Skeletal muscle tissue (tissue), 4 donors: Measurements from ENCODE around the gene EVC. TPM values are rescaled to one million over a fixed set of nuclear protein-coding genes. Genes with fewer than 3 reads are reported as not detected.

Source experiments
- H3K27ac ChIP-seq: one replicate; pipeline ENCODE4 v1.7.0; 2013; ENCODE audit warnings: mild to moderate bottlenecking, low read depth, low read length, inconsistent platforms
- H3K27me3 ChIP-seq, 3 donors: one replicate each; pipeline ENCODE4 v1.7.0; 2013; ENCODE audit warnings: low read length in 3 of 3; ENCODE audit not compliant: control insufficient read depth in 3 of 3, insufficient read depth in 3 of 3
- H3K36me3 ChIP-seq, 3 donors: one replicate each; pipeline ENCODE4 v1.7.0; 2013; ENCODE audit warnings: low read length in 3 of 3; ENCODE audit not compliant: control insufficient read depth in 3 of 3, insufficient read depth in 3 of 3
- H3K4me1 ChIP-seq, 3 donors: one replicate each; pipeline ENCODE4 v1.7.0; 2013; ENCODE audit warnings: low read length in 3 of 3, mild to moderate bottlenecking in 3 of 3; ENCODE audit not compliant: control insufficient read depth in 3 of 3, insufficient read depth in 3 of 3
- H3K4me3 ChIP-seq, 3 donors: one replicate each; pipeline ENCODE4 v1.7.0; 2013; ENCODE audit warnings: low read length in 3 of 3
- H3K9ac ChIP-seq, 3 donors: one replicate each; pipeline ENCODE4 v1.7.0; 2013; ENCODE audit warnings: low read length in 3 of 3, mild to moderate bottlenecking in 3 of 3, moderate library complexity in 2 of 3, low read depth in 1 of 3
- H3K9me3 ChIP-seq, 3 donors: one replicate each; pipeline ENCODE4 v1.7.0; 2013; ENCODE audit warnings: low read length in 3 of 3; ENCODE audit not compliant: control insufficient read depth in 3 of 3
- total RNA-seq: library from RNA; depleted of rRNA; stranded (reverse); fragments of >200 nt; gene quantifications from one replicate; pipeline ENCODE4 v1.2.3, GENCODE V29; 2014
- donor health status: Osteomylitis.

Gene EVC
- total RNA-seq, 1 donor from 2014 or later = 19.8 TPM

DNA sequence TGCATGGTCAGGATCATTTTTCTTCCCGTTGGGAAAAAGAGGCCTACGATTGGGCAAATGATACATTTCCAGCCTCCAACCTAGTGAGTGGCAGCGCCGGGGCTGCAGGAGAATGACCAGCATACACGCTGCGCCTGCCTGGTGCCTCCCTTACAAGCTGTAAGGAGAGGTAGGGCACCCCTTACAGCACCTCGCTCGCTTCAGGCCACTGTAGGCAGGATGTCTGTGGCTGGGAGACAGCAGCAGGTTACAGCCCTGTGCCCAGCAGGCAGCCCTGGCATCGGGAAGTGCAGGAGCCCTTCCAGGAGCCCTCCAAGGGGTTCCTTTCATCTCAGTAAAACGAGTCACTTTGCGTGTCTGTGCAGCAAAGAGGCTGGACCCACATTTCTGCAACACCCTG, 88.4 kb downstream of the EVC start:
- H3K4me1 ChIP-seq = no peaks in the 10 kb centered on the region
- H3K36me3 ChIP-seq = peaks cover 0 to 22% (median 2%) of the 10 kb centered on the region in 3 donors
- no peak overlapping the region for H3K4me3 ChIP-seq
- H3K27me3 ChIP-seq = no peaks in the 10 kb centered on the region
- H3K9ac ChIP-seq = no peak overlapping the region
- no peaks in the 10 kb centered on the region for H3K9me3 ChIP-seq
- no peak overlapping the region for H3K27ac ChIP-seq

DNA sequence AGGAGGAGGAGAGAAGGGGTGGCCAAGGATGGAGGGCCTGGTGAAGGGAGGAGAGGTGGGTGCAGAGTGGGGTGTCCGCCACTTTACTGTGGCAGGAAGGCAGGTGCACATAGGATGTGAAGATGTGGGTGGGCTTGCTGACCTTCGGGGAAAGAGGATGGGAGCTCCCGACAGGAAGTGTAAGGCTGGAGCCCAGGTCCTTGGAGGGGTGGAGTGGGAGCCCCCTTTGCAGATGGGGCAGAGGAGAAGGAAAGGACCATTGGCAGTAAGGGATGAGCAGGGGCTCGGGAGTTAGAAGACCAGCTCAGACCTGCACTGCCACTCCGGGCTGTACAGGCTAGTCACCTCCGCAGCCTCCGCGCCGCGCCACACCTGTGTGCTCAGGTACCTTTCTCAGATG, 89.5 kb downstream of the EVC start:
- Histone ChIP-seq H3K4me3 (no peak overlapping the region), H3K9ac (no peak overlapping the region), H3K4me1 (no peaks in the 10 kb centered on the region), H3K36me3 (peaks cover 0 to 24% (median 2%) of the 10 kb centered on the region in 3 donors), H3K9me3 (no peaks in the 10 kb centered on the region), H3K27ac (no peak overlapping the region), H3K27me3 (no peaks in the 10 kb centered on the region)

DNA sequence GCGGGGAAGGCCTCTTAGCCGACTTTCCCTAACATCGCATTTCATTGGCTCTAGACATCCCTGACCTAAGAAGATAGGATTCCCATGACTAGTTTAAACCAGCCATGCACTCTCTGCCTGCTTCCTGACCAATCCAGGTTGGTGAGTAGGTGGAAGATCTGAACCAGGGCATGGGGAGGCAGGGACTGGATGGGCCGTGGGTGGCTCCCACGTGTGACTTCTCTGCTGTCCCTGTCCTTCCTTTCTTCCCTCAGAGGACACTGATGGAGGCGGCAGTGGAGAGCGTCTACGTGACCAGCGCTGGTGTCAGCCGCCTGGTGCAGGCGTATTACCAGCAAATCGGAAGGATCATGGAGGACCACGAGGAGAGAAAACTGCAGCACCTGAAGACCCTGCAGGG, 90.7 kb downstream of the EVC start:
- no peaks in the 10 kb centered on the region for H3K9me3 ChIP-seq
- H3K27ac ChIP-seq = no peak overlapping the region
- H3K9ac ChIP-seq = no peak overlapping the region
- H3K4me1 ChIP-seq = no peaks in the 10 kb centered on the region
- no peak overlapping the region for H3K4me3 ChIP-seq
- peaks cover 0 to 22% (median 2%) of the 10 kb centered on the region in 3 donors for H3K36me3 ChIP-seq
- H3K27me3 ChIP-seq = no peaks in the 10 kb centered on the region

DNA sequence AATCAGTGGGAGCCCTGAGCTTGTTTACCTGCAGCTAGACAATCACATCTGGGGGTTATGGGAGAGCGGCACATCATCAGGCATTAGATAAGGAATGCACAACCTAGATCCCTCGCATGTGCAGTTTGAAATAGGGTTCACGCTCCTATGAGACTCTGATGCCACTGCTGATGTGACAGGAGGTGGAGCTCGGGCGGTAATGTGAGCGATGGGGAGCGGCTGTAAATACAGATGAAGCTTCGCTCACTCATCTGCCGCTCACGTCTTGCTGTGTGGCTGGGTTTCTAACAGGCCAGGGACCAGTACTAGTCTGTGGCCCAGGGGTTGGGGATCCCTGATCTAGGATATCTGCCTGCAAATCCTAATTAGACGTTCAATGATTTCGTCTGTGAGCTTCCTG, 91.6 kb downstream of the EVC start:
- H3K27ac ChIP-seq = no peak overlapping the region
- H3K9ac ChIP-seq = no peak overlapping the region
- peaks cover 0 to 15% (median 2%) of the 10 kb centered on the region in 3 donors for H3K36me3 ChIP-seq
- H3K4me3 ChIP-seq = no peak overlapping the region
- H3K27me3 ChIP-seq = no peaks in the 10 kb centered on the region
- no peaks in the 10 kb centered on the region for H3K4me1 ChIP-seq
- H3K9me3 ChIP-seq = no peaks in the 10 kb centered on the region

DNA sequence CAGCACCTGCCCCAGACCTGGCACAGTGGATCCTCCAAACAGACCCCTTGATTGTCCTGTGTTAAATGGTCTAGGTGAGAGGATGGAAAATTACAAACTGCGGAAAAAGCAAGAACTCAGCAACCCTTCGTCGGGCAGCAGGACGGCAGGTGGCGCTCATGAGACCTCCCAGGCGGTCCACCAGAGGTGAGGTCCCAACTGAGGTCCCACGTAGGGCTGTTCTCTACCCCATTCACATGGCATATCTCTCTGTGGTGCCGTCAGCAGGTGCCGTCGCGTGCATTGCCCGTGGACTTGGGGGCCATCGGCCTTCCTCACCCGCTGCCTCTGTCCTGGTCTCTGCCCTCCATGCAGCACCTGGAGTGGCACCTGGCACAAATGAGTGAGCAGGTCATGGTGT, 93.7 kb downstream of the EVC start:
- Histone ChIP-seq H3K27me3 (no peaks in the 10 kb centered on the region), H3K9me3 (no peaks in the 10 kb centered on the region), H3K9ac (no peak overlapping the region), H3K36me3 (peaks cover 2 to 26% (median 3%) of the 10 kb centered on the region in 3 donors), H3K4me3 (no peak overlapping the region), H3K27ac (no peak overlapping the region), H3K4me1 (no peaks in the 10 kb centered on the region)

DNA sequence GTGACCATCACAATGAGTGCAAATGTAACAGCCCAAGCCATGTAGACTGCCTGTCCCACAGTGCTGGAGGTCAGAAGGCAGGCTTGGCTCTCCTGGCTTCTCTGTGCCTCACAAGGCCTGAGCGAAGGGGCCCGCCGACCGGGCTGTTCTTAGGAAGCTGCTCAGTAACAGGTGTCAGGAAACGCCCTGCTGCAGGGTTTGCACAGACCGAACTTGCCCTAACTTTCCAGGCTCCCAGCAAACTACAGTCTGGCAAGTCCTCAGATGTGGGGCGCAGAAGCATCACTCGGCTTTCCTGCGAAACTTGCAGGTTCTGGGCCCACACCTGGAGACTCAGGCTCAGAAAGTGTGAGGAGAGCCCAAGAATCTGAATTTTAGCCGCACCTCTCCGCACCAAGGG, 94.3 kb downstream of the EVC start:
- Histone ChIP-seq H3K9me3 (peaks cover 0 to 1% (median 0%) of the 10 kb centered on the region in 3 donors), H3K36me3 (peaks cover 2 to 31% (median 3%) of the 10 kb centered on the region in 3 donors), H3K9ac (no peak overlapping the region), H3K4me3 (no peak overlapping the region), H3K4me1 (no peaks in the 10 kb centered on the region), H3K27me3 (no peaks in the 10 kb centered on the region), H3K27ac (no peak overlapping the region)

DNA sequence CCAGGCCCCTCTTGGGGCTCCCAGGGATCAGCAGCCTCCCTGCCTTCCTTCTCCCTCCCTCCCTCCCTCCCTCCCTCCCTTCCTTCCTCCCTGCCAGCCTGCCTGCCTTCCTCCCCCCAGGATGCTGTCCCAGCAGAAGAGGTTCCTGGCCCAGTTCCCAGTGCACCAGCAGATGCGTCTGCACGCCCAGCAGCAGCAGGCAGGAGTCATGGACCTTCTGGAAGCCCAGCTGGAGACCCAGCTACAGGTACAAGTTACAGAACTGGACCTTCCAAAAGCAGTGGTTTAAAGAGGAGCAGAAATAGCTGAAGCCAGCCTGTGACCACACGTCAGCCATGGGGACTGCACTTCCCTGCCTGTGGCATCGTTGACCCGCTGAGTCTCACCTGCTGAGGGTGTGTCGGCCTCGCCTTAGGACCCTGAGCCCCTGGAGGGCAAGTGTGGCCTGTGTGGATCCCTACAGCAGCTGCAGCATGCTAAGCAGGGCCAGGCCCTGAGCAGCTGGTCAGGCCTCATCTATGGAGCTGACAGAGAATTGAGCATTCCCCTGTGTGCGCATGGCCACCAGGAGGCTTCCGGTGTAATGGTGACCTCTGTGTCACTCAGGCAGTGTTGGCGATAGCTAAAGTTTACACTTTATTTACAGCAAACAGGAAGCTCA, 97.2 kb downstream of the EVC start:
- Histone ChIP-seq H3K27me3 (no peaks in the 10 kb centered on the region), H3K4me3 (no peak overlapping the region), H3K36me3 (peaks cover 2 to 29% (median 9%) of the 10 kb centered on the region in 3 donors), H3K27ac (no peak overlapping the region), H3K9me3 (peaks cover 0 to 4% (median 0%) of the 10 kb centered on the region in 3 donors), H3K4me1 (no peaks in the 10 kb centered on the region), H3K9ac (no peak overlapping the region)

DNA sequence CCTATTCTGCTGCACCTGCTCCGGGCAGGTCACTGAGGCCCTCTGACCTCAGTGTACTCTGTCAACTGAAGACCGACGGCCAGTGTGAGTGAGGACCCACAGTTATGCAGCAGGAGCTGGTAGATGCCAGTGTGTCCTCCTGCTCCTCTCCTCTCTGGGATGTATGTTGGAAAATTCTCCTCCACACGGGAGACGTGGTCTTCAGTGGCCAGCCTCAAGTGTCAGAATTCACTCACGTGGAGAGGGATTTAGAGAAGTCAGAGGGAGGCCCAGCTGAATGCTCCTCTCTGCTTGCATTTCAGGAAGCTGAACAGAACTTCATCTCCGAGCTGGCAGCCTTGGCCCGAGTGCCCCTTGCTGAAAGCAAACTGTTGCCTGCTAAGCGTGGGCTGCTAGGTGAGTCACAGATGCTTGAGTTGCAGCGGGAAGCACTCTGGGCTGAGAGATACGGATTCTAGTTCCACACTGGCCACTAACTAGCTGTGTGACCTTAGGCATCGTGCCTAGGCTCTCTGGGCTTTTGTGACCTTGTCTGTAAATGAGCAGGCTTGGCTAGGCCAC, 98.3 kb downstream of the EVC start:
- Histone ChIP-seq H3K9me3 (peaks cover 0 to 4% (median 0%) of the 10 kb centered on the region in 3 donors), H3K9ac (no peak overlapping the region), H3K36me3 (peaks cover 2 to 26% (median 9%) of the 10 kb centered on the region in 3 donors), H3K27me3 (no peaks in the 10 kb centered on the region), H3K27ac (no peak overlapping the region), H3K4me1 (no peaks in the 10 kb centered on the region), H3K4me3 (no peak overlapping the region)

DNA sequence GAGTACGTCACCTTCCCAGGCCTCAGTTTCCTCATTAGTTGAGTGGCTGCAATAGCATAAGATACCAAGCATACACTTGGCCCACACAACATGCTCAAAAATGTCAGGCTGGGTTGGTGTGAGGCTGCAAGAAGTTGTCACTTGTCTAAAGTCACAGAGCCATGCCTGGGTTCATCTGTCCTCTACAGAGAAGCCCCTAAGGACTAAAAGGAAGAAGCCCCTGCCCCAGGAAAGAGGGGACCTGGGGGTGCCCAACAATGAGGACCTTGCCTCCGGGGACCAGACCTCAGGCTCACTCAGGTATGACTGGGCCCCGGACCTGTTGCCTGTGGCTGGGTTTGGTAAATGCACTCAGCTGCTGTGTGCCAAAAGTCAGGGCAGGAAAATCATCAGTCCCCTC, 99.2 kb downstream of the EVC start:
- Histone ChIP-seq H3K27me3 (no peaks in the 10 kb centered on the region), H3K36me3 (peaks cover 2 to 23% (median 9%) of the 10 kb centered on the region in 3 donors), H3K9me3 (peaks cover 0 to 4% (median 0%) of the 10 kb centered on the region in 3 donors), H3K4me3 (no peak overlapping the region), H3K27ac (no peak overlapping the region), H3K4me1 (no peaks in the 10 kb centered on the region), H3K9ac (no peak overlapping the region)

DNA sequence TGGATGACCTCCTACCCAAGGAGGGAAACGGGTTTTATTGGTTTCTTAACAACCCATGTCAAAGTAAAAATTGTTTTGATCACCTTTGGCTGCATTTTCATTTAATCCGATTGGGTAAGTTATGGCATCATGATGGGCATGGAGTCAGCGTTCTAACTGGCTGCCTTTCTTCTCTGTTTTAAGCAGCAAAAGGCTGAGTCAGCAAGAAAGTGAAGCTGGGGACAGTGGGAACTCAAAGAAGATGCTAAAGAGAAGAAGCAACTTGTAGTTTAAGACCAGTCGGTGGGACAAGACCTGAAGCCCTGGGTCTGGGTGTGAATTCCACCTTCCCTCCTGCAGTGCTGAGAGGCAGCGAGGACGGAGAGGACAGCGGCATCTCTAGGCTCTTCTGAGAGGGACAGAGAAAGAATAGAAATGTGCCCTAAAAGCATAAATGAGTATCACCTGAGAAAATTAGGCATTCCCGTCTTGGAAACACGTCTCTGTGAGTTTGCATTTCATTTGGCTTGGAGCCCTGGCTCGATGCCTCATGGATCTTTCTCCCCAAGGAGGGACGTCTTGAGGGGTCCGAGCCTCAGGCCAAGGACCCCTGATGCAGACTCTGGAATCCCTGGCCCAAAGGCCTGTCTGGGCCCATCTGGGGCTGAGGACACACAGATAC, 99.9 kb downstream of the EVC start:
- no peak overlapping the region for H3K27ac ChIP-seq
- H3K9me3 ChIP-seq = peaks cover 0 to 4% (median 0%) of the 10 kb centered on the region in 3 donors
- H3K4me1 ChIP-seq = no peaks in the 10 kb centered on the region
- H3K9ac ChIP-seq = no peak overlapping the region
- H3K27me3 ChIP-seq = no peaks in the 10 kb centered on the region
- no peak overlapping the region for H3K4me3 ChIP-seq
- H3K36me3 ChIP-seq = peaks cover 2 to 23% (median 9%) of the 10 kb centered on the region in 3 donors
